HCT116 (cell line): ENCODE measurements around the gene CAPN2. TPM values are rescaled to one million over a fixed set of nuclear protein-coding genes. Genes with fewer than 3 reads are reported as not detected.

Experiments
- ATAC-seq: fragments of 200-7000 bp; cut with Tn5 transposase; 2 replicates; pipeline ENCODE4 v1.9.1; 2020; ENCODE audit warnings: mild to moderate bottlenecking, moderate library complexity
- BruUV-seq: library from RNA; stranded (reverse); fragments of 400-500 nt; replicated peaks from 2 replicates; lab custom pipeline; 2021; lab: Mats Ljungman, UMichigan
- CTCF ChIA-PET: fragments of 300-600 bp; sonication (Branson Sonifier 250); formaldehyde crosslinking; loops from one replicate; lab custom pipeline; 2021; ENCODE audit warnings: antibody characterized with exemption; lab: Charles Lee
- POLR2A ChIA-PET: fragments of 300-600, 350-600 bp; sonication (Branson Sonifier 250); formaldehyde crosslinking; loops from one replicate; lab custom pipeline; 2021; ENCODE audit warnings: antibody characterized with exemption; lab: Charles Lee
- RAD21 ChIA-PET, 2 experiments: fragments of 300-600 bp; sonication (Branson Sonifier 250); formaldehyde crosslinking; loops; one replicate each; lab custom pipeline; 2023; ENCODE audit warnings: low total read pairs in 2 of 2; ENCODE audit not compliant: uncharacterized antibody in 2 of 2, unreplicated experiment in 2 of 2, low non-redundant PET in 1 of 2; lab: Charles Lee
- DNase-seq: peaks from one replicate; pipeline ENCODE4 v3.0.0-alpha.2; 2010; ENCODE audit warnings: low read depth, low spot score
- H2AFZ ChIP-seq: fragments of 200-600 bp; shearing (Covaris generic), sonication (generic); 2 replicates; pipeline ENCODE4 v1.6.1; 2017; ENCODE audit warnings: low read depth, mixed run types, mixed read lengths, antibody characterized with exemption, low read length; ENCODE audit not compliant: poor library complexity, severe bottlenecking
- H3K27ac ChIP-seq: 2 replicates; pipeline ENCODE4 v1.5.1; 2012; ENCODE audit warnings: low read depth, low read length
- H3K27me3 ChIP-seq: fragments of 200-600 bp; sonication (generic); 2 replicates; pipeline ENCODE4 v1.6.1; 2016; ENCODE audit warnings: mixed run types, low read length, mixed read lengths; ENCODE audit not compliant: insufficient read depth
- H3K36me3 ChIP-seq, 2 experiments: fragments of 200-500 bp in 1 of 2; fragments of 200-600 bp in 1 of 2; sonication (Bioruptor generic) in 1 of 2; sonication (generic) in 1 of 2; 2 replicates each; pipeline versions ENCODE4 v1.5.1 to v1.6.1; 2014 to 2016; ENCODE audit warnings: low read length in 2 of 2, inconsistent platforms in 1 of 2, mixed read lengths in 1 of 2, mixed run types in 1 of 2; ENCODE audit not compliant: insufficient read depth in 2 of 2, control insufficient read depth in 1 of 2
- H3K4me1 ChIP-seq, 2 experiments: fragments of 200-600 bp in 1 of 2; sonication (generic) in 1 of 2; 2 replicates each; pipeline versions ENCODE4 v1.5.1 to v1.6.1; 2012 to 2017; ENCODE audit warnings: low read length in 2 of 2, inconsistent platforms in 1 of 2, mild to moderate bottlenecking in 1 of 2, mixed read lengths in 1 of 2, mixed run types in 1 of 2, moderate library complexity in 1 of 2; ENCODE audit not compliant: insufficient read depth in 2 of 2, control insufficient read depth in 1 of 2
- H3K4me2 ChIP-seq: fragments of 200-600 bp; sonication (generic); 2 replicates; pipeline ENCODE4 v1.6.1; 2017; ENCODE audit warnings: mixed run types, low read length, mixed read lengths
- H3K4me3 ChIP-seq, 2 experiments: fragments of 200-600 bp in 1 of 2; sonication (generic) in 1 of 2; replicated peaks in 1 of 2; 2 replicates each; pipeline ENCODE4 v1.5.1; 2011 to 2016; ENCODE audit warnings: low read length in 2 of 2, control low read depth in 1 of 2, low read depth in 1 of 2, mild to moderate bottlenecking in 1 of 2, mixed read lengths in 1 of 2, mixed run types in 1 of 2
- H3K79me2 ChIP-seq: fragments of 200-600 bp; sonication (generic); 2 replicates; pipeline ENCODE4 v1.6.1; 2017; ENCODE audit warnings: mild to moderate bottlenecking, mixed run types, low read length, moderate library complexity, mixed read lengths; ENCODE audit not compliant: insufficient read depth
- H3K9ac ChIP-seq: fragments of 200-600 bp; sonication (generic); 2 replicates; pipeline ENCODE4 v1.6.1; 2016; ENCODE audit warnings: low read length, mixed read lengths
- H3K9me2 ChIP-seq: fragments of 200-600 bp; sonication (generic), shearing (Covaris generic); 2 replicates; pipeline ENCODE4 v1.6.1; 2017; ENCODE audit warnings: mixed run types, mild to moderate bottlenecking, moderate library complexity; ENCODE audit not compliant: insufficient read depth
- H3K9me3 ChIP-seq, 2 experiments: fragments of 200-500 bp in 1 of 2; fragments of 200-600 bp in 1 of 2; sonication (Bioruptor generic) in 1 of 2; sonication (generic) in 1 of 2; 2 replicates each; pipeline ENCODE4 v1.6.1; 2014 to 2017; ENCODE audit warnings: low read length in 2 of 2, mixed read lengths in 2 of 2, inconsistent platforms in 1 of 2, low read depth in 1 of 2, mild to moderate bottlenecking in 1 of 2, mixed run types in 1 of 2, moderate library complexity in 1 of 2; ENCODE audit not compliant: control insufficient read depth in 1 of 2, insufficient read depth in 1 of 2
- H4K20me1 ChIP-seq: fragments of 200-600 bp; sonication (generic), shearing (Covaris generic); 2 replicates; pipeline ENCODE4 v1.6.1; 2017; ENCODE audit warnings: mixed run types, mild to moderate bottlenecking, moderate library complexity; ENCODE audit not compliant: insufficient read depth
- CBX3 ChIP-seq: IDR thresholded peaks from 2 replicates; pipeline ENCODE4 v1.6.1; 2012; ENCODE audit warnings: low read depth
- EZH2 ChIP-seq: fragments of 200-600 bp; sonication (generic); IDR thresholded peaks from 2 replicates; pipeline ENCODE4 v1.6.1; 2017; ENCODE audit warnings: antibody characterized with exemption, mixed run types
- EZH2phosphoT487 ChIP-seq: fragments of 200-600 bp; IDR thresholded peaks from 2 replicates; pipeline ENCODE4 v1.6.1; 2018; ENCODE audit warnings: antibody characterized with exemption, borderline replicate concordance
- FOSL1 ChIP-seq: IDR thresholded peaks from 2 replicates; pipeline ENCODE4 v1.6.1; 2012; ENCODE audit warnings: low read depth
- POLR2A ChIP-seq: IDR thresholded peaks from 2 replicates; pipeline ENCODE4 v1.7.0; 2011; ENCODE audit warnings: borderline replicate concordance; ENCODE audit not compliant: insufficient read depth, insufficient read length; ENCODE audit errors: extremely low read depth
- RAD21 ChIP-seq: IDR thresholded peaks from 2 replicates; pipeline ENCODE4 v1.6.1; 2012; ENCODE audit warnings: low read depth, mild to moderate bottlenecking
- REST ChIP-seq: IDR thresholded peaks from 2 replicates; pipeline ENCODE4 v1.6.1; 2012; ENCODE audit warnings: low read depth
- SRF ChIP-seq: IDR thresholded peaks from 2 replicates; pipeline ENCODE4 v1.6.1; 2012; ENCODE audit warnings: low read depth
- TCF7L2 ChIP-seq: IDR thresholded peaks from 2 replicates; pipeline ENCODE4 v1.7.0; 2011; ENCODE audit warnings: borderline replicate concordance, inconsistent platforms; ENCODE audit not compliant: insufficient read depth, insufficient read length; ENCODE audit errors: extremely low read depth
- ZBTB33 ChIP-seq: IDR thresholded peaks from 2 replicates; pipeline ENCODE4 v1.6.1; 2011; ENCODE audit warnings: mild to moderate bottlenecking, low read length, moderate library complexity; ENCODE audit not compliant: insufficient replicate concordance; ENCODE audit errors: extremely low read depth
- ZFX ChIP-seq: fragments of 450-650 bp; IDR thresholded peaks from 2 replicates; pipeline ENCODE4 v1.6.1; 2017
- intact Hi-C: fragments of 100-400 bp; cut with micrococcal nuclease; formaldehyde crosslinking; loops from 2 replicates; pipeline ENCODE4 v1.10.0; 2022
- total RNA-seq: library from RNA; stranded (reverse); gene quantifications from one replicate; pipeline ENCODE4 v1.2.1, GENCODE V29; 2021; ENCODE audit not compliant: unreplicated experiment

CAPN2 gene
- total RNA-seq, 1 experiment from 2014 or later = 173 TPM

DNA sequence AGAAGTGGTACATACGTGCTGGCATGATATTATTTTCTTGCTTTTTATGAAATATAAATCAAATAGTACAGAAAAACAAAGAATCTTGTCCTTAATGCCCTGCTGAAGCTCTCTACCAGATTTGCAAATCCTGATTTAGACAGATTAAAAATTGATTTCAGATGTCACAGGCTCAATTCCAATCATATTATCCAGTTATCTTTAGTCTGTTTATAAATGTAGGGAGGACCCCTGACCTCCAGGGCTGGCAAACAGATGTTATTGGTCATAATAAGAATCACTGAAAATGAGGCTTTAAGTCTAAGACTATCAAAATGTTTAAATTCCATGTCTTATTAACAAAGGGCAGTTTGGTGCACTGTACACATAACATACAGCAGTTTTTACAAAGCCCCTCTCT, 71.3 kb downstream of the CAPN2 start:
- no peak for ATAC-seq

DNA sequence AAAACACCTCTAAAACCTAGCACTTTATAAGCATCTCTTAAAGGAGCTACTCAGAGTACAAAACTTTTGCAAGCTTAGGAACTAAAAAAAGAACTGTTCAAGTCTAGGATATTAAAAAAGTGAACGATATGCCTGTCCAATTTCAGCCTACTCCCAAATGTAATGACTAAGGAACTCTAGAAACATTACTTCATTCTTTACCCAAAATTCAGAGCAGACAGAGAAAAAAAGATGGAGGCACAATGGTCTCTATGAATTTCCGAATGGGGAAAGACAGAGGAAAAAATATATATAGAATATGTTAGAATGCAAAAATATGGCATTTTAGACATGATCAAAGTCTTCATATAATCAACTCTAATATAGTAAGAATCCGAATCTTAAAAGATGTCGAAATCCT, 72.2 kb downstream of the CAPN2 start:
- DNase-seq (no peak), ATAC-seq (no peak)
- ChIA-PET CTCF (no interaction called here), RAD21 (no interaction called here), POLR2A (no interaction called here)
- Histone ChIP-seq H3K9ac (no peak overlapping the region), H2AFZ (no peak overlapping the region), H3K4me3 (no peak overlapping the region), H3K36me3 (peaks cover 4% of the 10 kb centered on the region in 2 experiments; a peak in 3 of 4 replicates), H3K27me3 (no peaks in the 10 kb centered on the region), H3K27ac (no peak overlapping the region), H3K9me2 (no peaks in the 10 kb centered on the region), H4K20me1 (no peaks in the 10 kb centered on the region), H3K4me2 (no peak overlapping the region), H3K4me1 (no peaks in the 10 kb centered on the region), H3K79me2 (no peaks in the 10 kb centered on the region), H3K9me3 (no peaks in the 10 kb centered on the region)
- intact Hi-C loops = no loop called here
- no TSS peak for BruUV-seq
- TF ChIP-seq ZBTB33 = no peak
- no peak for TF ChIP-seq FOSL1
- TF ChIP-seq TCF7L2 = no peak
- TF ChIP-seq ZFX = no peak
- TF ChIP-seq EZH2phosphoT487 = no peak
- no peak for TF ChIP-seq POLR2A
- no peak for TF ChIP-seq SRF
- no peak for TF ChIP-seq REST

More for the DNA sequence above, 71.3 kb downstream of the CAPN2 start:
- no peak for DNase-seq
- Histone ChIP-seq H3K9ac (no peak overlapping the region), H3K27me3 (no peaks in the 10 kb centered on the region), H3K79me2 (no peaks in the 10 kb centered on the region), H3K4me3 (no peak overlapping the region), H4K20me1 (no peaks in the 10 kb centered on the region), H2AFZ (no peak overlapping the region), H3K4me1 (no peaks in the 10 kb centered on the region)
- no TSS peak for BruUV-seq
- TF ChIP-seq ZBTB33 = no peak
- no peak for TF ChIP-seq CBX3
- TF ChIP-seq RAD21 = no peak
- no peak for TF ChIP-seq EZH2
- TF ChIP-seq, all 23 proteins: peak for 0
- ChIA-PET POLR2A (no interaction called here), RAD21 (no interaction called here), CTCF (no interaction called here)
- no peak overlapping the region for H3K4me2 ChIP-seq
- H3K9me2 ChIP-seq = no peaks in the 10 kb centered on the region
- peaks cover 8 to 10% of the 10 kb centered on the region in 2 experiments; a peak in 3 of 4 replicates for H3K36me3 ChIP-seq
- H3K27ac ChIP-seq = no peak overlapping the region
- no peaks in the 10 kb centered on the region for H3K9me3 ChIP-seq
- intact Hi-C loops = no loop called here
